GF-D8 (cell line): ENCODE data around the gene MICU2.

Experiments
- DNase-seq: peaks from one replicate; lab custom pipeline; 2025; lab: John Stamatoyannopoulos, UW

Gene MICU2

DNA sequence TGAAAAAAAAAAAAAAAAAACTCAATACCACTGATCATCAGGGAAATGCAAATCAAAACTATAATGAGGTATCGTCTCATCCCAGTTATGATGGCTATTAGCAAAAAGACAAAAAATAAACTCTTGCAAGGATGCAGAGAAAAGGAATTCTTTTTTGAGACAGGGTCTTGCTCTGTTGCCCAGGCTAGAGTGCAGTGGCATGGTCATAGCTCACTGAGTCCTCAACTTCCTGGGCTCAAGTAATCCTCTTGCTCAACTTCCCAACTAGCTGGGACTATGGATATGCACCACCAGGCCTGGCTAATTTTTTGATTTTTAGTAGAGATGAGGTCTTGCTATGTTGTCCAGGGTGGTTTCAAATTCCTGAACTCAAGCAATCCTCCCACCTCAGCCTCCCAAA lies 59.5 kb downstream of the MICU2 start:
- DNase-seq: no peak

DNA sequence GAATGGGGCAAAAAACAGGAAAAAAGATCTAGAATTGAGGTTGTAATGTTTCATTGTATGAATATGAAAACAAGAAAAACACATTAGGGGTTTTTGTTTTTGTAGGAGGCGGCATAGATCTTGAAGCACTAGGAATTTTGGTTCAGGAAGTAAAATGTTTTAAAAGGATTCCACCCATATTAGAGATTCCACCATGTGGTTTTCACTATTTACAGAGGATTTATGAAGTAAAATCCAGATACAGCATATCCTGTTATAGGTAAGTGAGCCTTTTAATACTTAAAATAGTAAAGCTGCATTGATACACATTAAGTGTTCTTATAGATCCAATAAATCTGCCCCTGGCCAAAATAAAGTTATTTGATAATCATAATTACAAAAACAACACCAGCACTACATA lies 61.4 kb downstream of the MICU2 start:
- DNase-seq: no peak

DNA sequence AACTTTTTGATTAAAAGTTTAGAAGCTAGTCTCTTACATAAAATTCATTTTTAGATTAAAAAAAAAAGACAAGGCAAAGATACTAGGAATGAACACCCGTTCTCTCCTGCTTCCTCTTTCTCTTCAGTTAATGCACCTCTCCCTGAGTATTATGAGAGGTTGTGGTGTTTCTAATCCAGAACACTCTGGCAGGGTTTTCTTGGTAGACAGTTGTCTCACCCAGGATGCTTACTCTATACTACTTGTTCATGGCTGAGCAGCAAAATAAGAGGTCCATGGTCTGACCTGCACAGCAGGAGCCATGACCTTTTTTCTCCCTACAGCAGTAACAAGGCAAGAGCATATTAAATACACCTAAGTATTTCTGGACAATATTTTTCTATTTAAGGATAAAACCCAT lies 62.0 kb downstream of the MICU2 start:
- peak; percentile 40 for DNase-seq

DNA sequence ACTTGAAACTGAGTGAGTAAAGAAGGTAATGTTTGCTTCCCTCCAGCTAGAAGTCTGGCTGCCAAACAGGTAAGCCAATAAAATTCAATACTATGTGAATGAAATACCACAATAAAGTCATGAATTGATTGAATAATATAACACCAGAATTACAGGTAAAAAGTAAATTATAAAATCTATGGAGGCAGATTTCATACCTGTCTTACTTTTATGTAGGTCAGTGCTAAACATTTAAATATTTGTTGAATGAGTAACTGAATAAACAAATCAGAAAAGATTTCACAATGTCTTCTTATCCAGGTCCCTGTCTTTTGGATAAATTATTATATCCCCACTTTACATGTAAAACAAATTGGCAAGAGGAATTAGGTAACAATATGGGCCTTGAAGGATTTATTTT lies 62.7 kb downstream of the MICU2 start:
- no peak for DNase-seq

DNA sequence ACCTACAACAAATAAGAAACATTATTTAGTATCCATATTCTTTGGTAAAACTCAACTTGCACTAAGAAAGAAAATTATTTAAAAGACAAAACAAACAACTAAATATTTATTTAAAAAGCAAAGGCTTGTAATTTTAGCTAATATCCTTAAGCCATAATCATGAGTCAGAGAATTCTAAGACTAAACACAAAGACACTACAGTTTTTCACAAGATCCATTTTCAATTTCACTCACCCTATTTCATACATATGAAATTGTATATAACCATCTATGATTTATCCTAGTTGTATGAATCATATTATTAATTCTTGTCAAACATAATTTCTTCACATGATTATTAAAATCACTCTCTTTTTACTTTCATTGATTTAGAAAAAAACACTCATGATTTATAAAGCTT lies 64.3 kb downstream of the MICU2 start:
- DNase-seq: no peak

DNA sequence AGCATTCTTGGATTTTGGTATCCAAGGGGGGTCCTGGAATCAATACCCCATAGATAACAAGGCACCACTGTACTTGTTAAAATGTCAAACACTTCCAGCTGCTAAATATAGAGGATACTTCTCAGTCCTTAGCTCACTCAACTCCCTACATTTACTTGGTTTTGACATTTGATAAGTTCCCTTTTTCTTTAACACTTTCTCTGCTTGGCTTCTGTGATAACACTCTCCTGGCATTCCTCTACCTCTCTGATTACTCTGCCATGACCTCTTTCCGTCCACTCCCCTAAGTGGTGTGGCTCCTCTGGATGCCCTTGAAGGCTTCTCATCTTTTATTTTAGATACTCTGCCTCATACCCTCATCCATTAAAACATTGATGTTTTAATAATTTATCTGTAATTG lies 65.2 kb downstream of the MICU2 start:
- DNase-seq: no peak

DNA sequence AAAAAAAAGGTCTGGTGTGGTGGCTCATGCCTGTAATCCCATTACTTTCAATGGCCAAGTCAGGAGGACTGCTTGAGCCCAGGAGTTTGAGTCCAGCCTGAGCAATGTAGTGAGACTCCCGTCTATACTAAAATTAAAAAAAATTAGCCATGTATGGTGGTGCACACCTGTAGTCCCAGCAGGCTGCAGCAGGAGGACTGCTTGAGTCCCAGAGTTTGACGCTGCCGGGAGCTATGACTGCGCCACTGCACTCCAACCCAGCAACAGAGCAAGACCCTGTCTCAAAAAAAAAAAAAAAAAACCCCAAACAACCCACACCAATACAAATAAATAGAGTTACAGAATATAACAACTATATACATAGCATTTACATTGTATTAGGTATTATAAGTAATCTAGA lies 65.7 kb downstream of the MICU2 start:
- DNase-seq: no peak

DNA sequence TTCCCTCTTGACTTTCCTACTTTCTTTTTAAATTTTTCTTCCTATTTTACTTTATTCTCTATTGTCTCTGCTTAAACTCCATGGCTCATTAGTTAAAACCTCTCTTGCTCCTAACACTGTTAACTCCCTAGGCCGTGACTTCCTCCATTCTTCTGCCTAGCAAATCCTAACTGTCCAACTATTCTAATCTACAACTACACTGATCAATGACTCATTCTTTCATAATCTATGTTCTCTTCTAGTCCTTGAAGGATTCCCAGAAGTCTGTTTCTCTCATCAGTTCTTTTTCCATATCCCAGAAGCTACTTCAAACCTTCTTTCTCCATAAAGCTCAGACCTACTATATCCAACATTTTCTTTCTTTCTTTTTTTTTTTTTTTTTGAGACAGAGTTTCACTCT lies 66.9 kb downstream of the MICU2 start:
- DNase-seq: no peak

DNA sequence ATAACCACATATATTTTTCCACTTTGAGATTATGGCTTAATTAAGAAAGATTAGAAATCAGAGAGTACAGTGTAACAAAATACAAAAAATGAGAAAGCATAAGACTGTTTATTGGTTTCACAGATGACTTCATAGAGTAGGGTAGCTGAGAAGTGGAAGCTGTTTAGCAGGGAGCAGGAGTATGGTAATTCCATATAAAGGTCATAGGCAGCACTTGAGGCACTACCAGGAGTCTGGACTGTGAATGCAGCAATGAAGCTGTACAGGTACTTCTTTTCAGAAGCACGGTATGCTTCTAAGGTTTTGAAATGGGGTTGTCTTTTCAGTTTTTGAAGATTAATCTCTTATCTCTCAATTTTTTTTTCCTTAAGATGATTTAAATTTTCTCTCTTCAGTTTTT lies 69.2 kb downstream of the MICU2 start:
- no peak for DNase-seq

DNA sequence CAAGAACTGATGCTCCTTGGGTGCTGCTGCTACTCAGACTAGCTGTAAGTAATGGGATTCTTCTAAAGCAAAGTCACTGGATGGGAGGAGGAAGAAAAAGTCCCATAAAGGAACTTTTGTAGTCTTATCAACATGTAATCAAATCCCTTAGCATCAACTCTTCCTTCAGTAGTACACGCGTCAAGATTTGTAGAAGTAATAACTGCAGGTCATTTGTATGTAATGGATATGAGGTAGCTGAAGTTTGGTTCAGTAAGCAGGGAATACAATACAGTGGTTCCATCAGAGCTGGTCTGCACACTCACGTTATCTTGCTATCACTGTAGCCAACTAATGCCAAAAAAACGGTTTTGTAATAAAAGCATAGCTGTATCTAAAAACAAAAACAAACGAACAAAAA lies 72.5 kb downstream of the MICU2 start:
- no peak for DNase-seq

DNA sequence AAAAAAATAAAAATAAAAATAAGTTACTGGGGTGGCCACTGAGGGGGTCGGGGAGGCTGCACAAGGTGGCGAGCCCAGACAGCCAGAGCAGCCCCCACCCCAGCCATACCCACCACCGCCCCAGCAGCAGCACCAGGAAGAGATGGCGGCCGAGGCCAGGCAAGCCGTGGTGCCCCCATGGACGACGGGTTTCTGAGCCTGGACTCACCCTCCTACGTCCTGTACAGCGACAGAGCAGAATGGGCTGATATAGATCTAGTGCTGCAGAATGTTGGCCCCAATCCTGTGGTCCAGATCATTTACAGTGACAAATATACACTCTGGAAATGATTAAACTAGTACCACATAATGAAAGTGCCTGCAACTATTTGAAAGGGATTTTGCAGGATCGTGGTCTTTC lies 73.3 kb downstream of the MICU2 start:
- DNase-seq: no peak

DNA sequence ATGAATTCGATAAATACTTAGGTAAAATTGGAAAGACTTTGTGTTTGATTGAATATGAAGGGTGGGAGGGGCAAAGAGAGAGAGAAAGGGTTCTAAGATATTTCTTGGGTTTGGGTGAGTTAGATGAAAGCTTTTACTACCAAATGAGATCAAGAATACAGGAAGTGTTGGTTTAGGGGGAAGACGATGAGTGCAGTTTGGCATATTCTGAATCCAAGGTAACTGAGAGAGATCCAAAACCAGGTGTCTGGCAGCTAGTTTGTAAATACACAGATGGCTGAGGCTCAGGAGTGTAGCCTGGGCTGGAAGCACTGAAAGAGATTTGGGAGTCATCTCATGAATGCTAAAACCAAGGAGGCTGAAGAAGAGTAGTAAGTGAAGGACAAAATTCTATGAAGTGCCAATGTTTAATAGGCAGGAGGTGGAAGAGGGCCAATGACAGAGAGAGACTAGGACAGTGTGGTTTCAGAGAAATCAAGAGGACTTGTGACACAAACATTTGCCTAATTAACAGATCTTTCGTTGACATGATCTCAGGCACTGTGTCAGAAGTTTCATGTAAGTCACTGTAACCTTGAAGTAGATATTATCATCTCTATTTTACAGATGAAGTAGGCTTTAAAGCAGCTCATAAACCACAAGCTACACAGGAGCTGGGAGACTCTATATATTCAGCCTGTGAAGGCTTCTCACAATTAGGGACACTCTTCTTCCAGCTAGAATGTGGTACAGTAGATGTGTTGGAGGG lies 74.7 kb downstream of the MICU2 start:
- DNase-seq: no peak

DNA sequence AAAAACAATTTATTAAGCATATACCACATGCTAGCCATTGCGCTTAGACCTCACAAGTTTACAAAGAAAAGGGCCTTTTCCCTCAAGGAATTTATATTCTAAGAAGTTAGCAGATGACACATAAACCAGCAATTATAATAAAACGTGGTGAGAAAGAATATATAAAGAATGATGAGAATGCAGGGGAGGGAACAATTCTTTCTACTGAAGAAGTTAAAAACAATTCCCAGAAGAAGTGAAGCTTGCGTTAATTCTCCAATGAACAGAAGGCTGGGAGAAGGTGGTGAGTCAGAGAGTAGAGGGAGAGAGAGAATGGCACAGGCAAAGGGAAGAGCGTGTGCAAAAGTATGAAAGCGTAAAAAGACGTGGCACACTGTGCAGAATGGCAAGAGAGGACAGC lies 75.4 kb downstream of the MICU2 start:
- no peak for DNase-seq

DNA sequence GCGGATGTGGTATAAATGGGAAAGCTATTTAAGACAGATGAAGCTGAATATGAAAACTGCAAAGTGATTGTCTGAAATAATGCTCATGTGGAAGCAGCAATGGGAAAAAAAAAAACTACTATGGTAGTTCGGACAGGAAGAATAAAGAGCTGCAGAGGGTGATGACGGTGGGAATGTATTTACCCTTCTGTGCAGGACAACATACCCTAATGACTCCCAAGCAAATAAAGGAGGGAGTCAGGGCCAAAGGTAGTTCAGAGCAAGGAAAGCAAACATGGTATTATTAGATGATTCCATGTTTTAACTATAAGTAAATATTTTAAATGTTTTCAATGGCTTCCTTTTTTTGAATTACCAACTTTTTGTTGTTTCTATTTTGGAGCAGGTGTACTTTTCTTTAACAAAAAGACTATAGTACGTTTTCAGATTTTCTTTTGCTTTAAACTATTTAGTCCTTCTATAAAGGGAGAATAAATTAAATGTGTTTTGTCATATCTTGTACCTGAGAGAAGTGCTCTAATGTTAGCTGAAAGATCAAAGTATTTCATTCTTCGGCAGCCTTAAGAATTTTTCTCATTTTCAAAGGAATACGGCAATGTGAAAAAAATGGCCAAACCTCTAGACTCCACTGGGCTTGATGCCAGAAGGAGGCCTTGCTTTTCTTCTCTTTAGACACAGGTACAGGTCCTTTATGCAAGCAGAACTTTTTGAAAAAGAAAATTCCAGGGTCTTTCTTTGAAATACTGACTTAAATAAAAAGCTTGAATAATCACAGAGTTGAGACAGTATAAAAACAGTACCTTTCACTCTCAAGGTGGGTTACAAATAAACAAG lies 77.0 kb downstream of the MICU2 start:
- no peak for DNase-seq

DNA sequence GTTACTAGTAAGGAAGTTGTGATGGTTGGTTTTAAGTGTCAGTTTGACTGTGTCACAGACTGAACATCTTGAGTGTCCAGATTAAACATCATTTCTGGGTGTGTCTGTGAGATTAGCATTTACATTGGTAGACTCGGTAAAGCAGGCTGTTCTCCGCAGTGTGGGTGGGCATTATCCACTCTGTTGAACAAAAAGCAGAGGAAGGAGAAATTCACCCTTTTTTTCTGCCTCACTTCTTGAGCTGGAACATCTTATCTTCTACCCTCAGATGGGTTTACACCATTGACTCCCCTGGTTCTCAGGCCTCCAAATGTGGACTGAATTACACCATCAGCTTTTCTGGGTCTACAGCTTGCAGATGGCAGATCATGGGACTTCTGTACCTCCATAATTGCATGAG lies 81.1 kb downstream of the MICU2 start:
- DNase-seq: no peak

DNA sequence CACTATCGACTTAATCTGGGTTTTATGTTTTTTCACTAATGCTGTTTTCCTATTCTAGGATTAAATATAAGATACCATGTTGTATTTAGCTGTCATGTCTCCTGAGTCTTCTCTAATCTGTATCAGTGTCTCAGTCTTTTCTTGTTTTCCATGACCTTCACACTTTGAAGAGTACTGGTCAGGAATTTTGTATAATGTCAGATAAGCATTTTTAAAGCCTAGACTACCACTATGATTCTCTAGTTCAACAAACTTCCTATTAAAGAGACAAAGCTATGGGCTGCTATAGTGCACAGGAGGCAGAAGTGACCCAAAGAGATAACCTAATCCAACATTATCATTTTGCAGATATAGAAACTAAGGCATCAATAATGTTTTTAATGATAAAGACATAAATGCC lies 81.8 kb downstream of the MICU2 start:
- DNase-seq: no peak

DNA sequence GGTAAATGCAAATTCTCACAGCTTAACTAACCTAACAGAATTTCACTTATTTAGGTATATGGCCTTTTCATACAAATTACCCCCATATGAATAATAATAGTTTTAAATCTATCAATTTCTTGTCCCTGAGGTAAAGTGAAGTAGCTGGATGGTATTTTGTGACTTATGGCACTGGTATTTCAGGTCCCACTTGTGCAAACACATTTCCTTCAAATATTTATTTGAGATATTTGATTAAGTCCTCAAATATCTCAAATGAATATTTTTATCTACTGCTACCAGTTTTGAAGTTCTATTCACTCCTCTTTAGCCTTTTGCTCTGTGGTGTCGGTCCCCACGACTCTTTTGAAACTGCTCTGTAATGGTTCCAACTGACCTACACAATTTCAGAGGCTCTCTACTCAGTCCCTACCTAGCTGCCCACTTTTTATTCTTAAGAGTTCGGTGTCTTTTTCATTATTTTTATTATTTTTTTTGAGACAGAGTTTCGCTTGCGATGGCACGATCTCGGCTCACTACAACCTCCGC lies 85.3 kb downstream of the MICU2 start:
- no peak for DNase-seq

DNA sequence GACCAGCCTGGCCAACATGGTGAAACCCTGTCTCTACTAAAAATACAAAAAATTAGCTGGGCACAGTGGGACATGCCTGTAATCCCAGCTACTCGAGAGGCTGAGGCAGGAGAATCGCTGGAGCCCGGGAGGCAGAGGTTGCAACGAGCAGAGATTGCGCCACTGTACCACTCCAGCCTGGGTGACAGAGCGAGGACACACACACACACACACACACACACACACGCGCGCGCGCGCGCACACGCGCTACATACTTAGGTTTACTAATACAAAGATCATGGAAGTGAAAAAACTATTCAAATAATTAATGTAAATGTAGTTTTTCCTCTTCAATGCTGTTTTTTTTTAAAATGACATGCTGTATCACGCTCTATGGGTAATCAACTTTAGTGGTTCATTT lies 86.4 kb downstream of the MICU2 start:
- no peak for DNase-seq

DNA sequence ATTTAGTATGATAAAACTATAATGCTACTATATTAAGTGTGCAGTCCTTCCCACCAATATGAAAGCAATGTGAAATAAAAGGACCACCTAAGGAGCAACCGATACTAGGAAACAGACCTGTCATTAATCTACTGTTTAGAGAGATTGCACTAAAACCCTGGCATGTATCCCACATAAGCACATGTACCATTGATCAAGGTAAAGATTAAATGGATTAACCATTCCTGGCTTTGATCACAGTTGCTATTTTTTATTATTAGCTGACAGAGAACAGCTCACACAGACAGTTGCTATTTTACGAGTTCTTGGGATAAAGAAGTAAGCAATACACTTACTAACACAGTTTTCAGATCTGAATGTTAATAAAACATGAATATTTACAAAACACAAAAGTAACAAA lies 87.2 kb downstream of the MICU2 start:
- DNase-seq: no peak

DNA sequence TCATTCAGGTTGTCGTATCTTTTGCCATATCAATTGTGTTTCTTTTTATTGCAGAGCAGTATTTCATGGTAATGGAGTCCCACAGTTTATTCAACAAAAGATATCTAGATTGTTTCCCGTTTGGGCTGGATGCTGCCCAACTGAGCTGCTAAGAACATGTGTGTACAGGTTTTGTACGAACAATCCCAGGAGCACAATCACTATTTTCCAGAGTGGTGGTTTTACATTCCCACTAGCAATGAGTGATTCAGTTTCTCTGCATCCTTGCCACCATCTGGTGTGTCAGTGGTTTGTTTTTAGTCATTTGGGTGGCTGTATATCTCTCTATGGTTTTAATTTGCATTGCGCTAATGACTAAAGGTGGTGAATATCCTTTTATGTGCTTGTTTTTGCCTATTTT lies 92.1 kb downstream of the MICU2 start:
- no peak for DNase-seq

DNA sequence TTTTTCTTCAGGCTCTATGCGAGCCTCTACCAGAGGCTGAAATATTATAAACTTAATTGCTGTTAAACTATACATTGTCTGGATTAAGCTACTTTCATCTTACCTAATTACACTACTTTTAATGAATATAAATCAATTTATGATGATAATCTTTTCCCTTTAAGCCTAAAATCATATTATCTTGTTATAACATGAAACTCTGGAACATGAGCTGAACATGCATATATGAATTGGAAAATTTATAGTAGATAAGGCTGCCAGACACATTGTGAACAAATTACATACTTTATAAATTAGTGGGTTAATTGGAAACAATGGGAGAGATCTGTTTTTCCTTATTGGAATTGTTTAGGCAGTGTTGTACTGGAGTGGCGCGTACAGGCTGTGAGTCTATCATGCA lies 99.6 kb downstream of the MICU2 start:
- no peak for DNase-seq

DNA sequence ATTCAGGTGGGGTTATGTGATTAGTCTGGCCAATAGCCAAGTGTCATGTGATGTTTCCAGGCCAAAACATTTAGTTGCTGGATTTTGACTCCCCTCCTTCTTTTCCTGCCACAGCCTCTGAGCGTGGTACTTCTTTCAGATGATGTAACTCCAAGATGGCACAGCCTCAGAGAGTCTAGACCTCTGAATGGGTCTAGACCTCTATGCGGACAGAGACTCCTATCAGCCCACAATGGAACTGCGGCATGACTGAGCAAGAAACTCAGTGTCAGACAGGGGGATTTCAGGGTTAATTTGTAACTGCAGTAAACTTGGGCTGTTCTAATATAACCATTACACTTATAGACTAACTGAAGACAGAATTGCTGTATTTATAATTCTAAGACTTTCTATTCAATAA lies 102.3 kb downstream of the MICU2 start:
- DNase-seq: no peak

DNA sequence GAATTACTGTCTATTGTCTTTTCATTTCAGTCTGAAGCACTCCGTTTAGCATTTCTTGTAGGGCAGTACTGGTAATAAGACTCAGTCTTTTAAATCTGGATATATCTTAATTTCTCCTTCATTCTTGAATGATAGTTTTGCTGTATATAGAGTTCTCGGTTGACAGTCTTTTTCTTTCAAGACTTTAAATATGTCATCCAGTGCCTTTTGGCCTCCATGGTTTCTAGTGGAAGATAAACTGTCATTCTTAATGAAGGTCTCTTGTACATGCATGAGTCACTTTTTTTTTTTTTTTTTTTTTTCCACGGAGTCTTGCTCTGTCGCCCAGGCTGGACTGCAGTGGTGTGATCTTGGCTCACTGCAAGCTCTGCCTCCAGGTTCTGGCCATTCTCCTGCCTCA lies 117.6 kb downstream of the MICU2 start:
- no peak for DNase-seq

DNA sequence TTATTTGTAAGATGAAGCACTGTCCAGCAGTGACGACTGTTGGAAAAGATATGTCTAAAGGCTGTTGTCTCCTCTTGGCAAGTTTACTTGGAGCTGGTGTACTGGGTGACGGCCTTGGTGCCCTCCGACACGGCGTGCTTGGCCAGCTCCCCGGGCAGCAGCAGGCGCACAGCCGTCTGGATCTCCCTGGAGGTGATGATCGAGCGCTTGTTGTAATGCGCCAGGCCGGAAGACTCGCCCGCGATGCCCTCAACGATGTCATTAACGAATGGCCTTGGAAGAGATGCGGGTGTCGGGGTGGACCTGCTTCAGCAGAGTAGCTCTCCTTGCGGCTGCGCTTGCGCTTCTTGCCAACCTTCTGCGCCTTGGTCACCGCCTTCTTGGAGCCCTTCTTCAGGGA lies 120.2 kb downstream of the MICU2 start:
- DNase-seq: no peak
